ENCODE results near the gene FADS1. TPM values are rescaled to one million over a fixed set of nuclear protein-coding genes. Genes with fewer than 3 reads are reported as not detected.

FADS1 gene
- total and polyA plus RNA-seq, 5 donors = 27.6 to 45.7 (median 43.1) TPM

DNA sequence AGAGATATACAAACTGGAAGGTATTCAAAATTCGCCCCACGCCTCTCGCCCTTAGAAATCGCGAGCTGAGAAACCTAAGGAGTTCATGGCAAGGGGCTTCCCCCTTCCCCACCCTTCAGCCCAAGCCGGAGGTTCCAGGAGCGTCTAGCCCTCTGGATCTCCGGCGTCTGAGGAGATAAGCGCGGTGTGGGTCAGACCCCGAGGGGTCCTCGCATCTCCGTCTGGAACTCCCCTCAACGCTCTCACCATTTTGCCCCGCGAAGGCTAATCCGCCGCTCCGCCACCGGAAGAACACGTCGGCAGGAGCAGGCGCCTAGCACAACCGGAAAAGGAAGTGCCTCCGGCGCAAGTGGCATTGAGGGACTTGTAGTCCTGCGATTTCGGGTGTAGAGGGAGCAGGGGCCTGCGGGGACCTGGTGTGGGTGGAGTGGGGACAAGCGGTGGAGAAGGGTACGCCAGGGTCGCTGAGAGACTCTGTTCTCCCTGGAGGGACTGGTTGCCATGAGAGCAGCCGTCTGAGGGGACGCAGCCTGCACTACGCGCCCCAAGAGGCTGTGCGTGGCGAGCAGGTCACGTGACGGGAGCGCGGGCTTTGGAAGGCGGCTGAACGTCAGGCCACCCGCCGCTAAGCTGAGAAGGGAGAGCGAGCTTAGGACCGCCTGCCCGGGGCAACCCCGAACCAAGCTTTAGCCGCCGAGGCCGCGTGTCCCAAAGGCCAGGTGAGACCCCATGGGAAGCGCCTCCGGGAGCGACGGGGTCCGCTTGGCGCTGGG, 24.3 kb downstream of the FADS1 start, which contains the start of the genes FEN1 and TMEM258:
Gene FEN1 (plus strand): TSS at position 602 of the 773 bp plus-strand sequence. CDS start 2,451 bp downstream, outside the sequence.
Gene TMEM258 (minus strand): TSS at position 290 of the 773 bp plus-strand sequence. CDS start 41 bp downstream, at position 249.
- DNase-seq (peak; percentile 91 to 95 (median 94)), ATAC-seq (peak; percentile 93)
- Histone ChIP-seq H3K4me1 (ENCODE audit: control insufficient read depth, insufficient read depth, low read length) (no peaks in the 10 kb centered on the region), H3K27ac (ENCODE audit: low read length) (peak within 1 kb of the TSS; percentile 97), H3K4me3 (ENCODE audit: low read length) (peak within 1 kb of the TSS; percentile 93), H3K27me3 (ENCODE audit: control insufficient read depth, insufficient read depth) (no peaks in the 10 kb centered on the region), H3K9me3 (ENCODE audit: control insufficient read depth, low read length) (no peaks in the 10 kb centered on the region)
- intact Hi-C loops (cut with DNase I) = loop anchor here in 3 of 4 donors (5.0 to 10.0 kb wide), 4 partner anchors 95 to 312 kb away; partner anchors contain the start of gene FADS3 (in 1 of the 3)
- under 1% methylated on average over 61 of the region's 61 CpGs for WGBS

DNA sequence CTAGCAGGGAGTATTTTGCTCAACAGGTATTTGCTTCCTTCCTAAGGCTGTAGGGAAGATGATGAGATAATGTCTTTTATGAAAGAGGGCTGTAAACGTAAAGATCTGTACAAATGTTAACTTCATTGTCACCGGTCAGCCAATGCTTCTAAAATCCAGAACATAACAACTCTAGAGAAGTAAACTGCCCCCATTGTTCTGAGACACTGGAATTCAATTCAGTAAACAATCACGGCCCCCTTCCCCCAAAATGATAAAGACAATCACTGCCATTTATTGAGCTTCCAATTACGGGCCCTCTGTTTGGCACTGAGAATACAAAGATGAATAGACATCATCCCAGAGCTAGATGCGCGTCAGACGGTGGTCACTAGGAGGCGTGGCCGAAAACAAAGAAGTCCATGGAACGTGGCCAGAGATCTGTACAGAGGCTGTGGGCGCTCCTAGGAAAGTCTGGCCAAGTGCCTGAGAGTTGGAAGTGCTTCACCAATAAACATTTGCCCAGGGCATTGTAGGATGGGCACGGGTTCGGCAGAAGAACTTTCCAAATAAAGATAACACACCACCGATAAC, 25.0 kb downstream of the FADS1 start:
- H3K9me3 ChIP-seq (ENCODE audit: control insufficient read depth, low read length) = no peaks in the 10 kb centered on the region
- H3K4me3 ChIP-seq (ENCODE audit: low read length) = peak overlapping the region; percentile 93
- 4% methylated on average over 14 of the region's 14 CpGs for WGBS
- H3K4me1 ChIP-seq (ENCODE audit: control insufficient read depth, insufficient read depth, low read length) = no peaks in the 10 kb centered on the region
- peak; percentile 78 to 82 (median 81) for DNase-seq
- intact Hi-C loops (cut with DNase I) = loop anchor here in 3 of 4 donors (5.0 to 10.0 kb wide), 4 partner anchors 95 to 313 kb away; partner anchors contain the start of gene FADS3 (in 1 of the 3)
- H3K27me3 ChIP-seq (ENCODE audit: control insufficient read depth, insufficient read depth) = no peaks in the 10 kb centered on the region
- ATAC-seq = peak; percentile 53 to 80
- peak overlapping the region; percentile 97 for H3K27ac ChIP-seq (ENCODE audit: low read length)

DNA sequence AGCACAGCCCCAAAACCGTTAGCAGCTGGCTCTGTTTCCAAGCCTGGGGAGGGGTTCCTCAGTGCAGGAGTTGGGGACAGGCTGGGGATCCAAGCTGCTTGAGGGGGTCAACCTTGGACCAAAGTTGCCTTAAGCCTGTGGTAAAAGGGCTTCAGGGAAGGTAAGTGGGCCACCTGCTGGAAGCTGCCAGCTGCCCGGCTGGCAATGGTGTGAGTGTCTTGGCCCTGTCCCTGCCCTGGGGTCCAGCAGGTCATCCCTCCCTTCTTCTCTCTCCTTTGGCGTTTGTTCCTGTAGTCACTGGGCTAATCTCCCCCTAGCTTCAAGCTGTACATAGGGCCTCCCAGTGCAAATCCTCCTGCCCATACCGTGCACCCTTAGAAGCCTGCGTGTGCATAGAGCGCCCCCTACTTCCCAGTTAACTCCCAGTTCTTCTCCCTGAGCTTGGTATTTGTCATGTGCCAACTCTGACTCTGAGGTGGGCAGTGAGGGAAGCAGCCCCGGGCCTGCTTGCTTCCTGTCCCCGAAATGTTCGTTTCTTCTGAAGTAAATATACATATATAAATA, 28.8 kb downstream of the FADS1 start:
- ATAC-seq = no peak
- Histone ChIP-seq H3K4me1 (ENCODE audit: control insufficient read depth, insufficient read depth, low read length) (no peaks in the 10 kb centered on the region), H3K9me3 (ENCODE audit: control insufficient read depth, low read length) (no peaks in the 10 kb centered on the region), H3K27ac (ENCODE audit: low read length) (no peak overlapping the region), H3K27me3 (ENCODE audit: control insufficient read depth, insufficient read depth) (no peaks in the 10 kb centered on the region), H3K4me3 (ENCODE audit: low read length) (no peak overlapping the region)
- 46% methylated on average over 9 of the region's 9 CpGs for WGBS
- intact Hi-C loops (cut with DNase I) = no loop called here
- DNase-seq = no peak

DNA sequence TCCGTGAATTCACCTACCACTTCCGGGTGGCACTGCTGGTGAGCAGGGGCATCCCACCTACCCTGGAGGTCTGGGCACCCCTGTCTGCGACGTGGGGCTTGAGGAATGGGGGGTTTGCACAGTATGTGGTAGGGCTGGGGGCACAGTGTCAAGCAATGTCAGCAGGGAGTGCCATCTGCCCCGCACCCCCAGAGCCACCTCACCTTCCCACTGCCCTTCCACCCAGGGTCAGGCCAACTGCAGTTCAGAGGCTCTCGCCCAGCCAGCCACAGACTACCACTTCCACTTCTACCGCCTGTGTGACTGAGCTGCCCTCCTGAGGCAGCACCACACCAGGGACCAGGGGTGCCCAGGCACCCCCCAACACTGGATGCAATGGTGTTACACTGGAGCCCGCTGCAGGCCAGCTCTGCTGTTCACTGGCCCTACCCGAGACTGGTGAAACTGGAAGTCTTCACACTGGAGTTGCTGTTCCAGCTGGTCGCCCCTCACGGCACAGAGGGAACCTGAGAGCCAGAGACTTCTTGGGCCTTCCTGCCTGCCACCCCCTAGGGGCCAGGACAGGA, 30.9 kb downstream of the FADS1 start:
- Histone ChIP-seq H3K4me1 (ENCODE audit: control insufficient read depth, insufficient read depth, low read length) (no peaks in the 10 kb centered on the region), H3K27me3 (ENCODE audit: control insufficient read depth, insufficient read depth) (no peaks in the 10 kb centered on the region), H3K27ac (ENCODE audit: low read length) (no peak overlapping the region), H3K4me3 (ENCODE audit: low read length) (no peak overlapping the region), H3K9me3 (ENCODE audit: control insufficient read depth, low read length) (no peaks in the 10 kb centered on the region)
- intact Hi-C loops (cut with DNase I) = no loop called here
- 83% methylated on average over 11 of the region's 11 CpGs for WGBS
- DNase-seq (no peak), ATAC-seq (no peak)

DNA sequence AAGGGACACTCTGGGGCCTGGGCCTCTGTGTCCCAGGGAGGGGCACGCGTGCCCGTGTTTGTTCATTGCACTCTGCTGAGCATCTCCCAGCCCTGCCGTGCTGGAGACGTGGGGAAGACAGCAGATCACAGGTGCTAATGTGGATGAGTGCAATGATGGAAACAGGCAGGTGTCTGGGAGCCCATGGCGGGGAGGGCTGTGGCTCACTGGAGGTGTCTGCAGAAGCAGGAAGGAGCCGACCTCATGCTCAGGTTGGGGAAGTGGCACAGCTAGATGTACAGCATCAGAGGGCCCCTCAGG, 32.3 kb downstream of the FADS1 start:
- Histone ChIP-seq H3K27ac (ENCODE audit: low read length) (no peak overlapping the region), H3K4me3 (ENCODE audit: low read length) (no peak overlapping the region), H3K27me3 (ENCODE audit: control insufficient read depth, insufficient read depth) (no peaks in the 10 kb centered on the region), H3K9me3 (ENCODE audit: control insufficient read depth, low read length) (no peaks in the 10 kb centered on the region), H3K4me1 (ENCODE audit: control insufficient read depth, insufficient read depth, low read length) (no peaks in the 10 kb centered on the region)
- no peak for ATAC-seq
- no peak for DNase-seq
- intact Hi-C loops (cut with DNase I) = no loop called here
- 81% methylated on average over 7 of the region's 7 CpGs for WGBS

DNA sequence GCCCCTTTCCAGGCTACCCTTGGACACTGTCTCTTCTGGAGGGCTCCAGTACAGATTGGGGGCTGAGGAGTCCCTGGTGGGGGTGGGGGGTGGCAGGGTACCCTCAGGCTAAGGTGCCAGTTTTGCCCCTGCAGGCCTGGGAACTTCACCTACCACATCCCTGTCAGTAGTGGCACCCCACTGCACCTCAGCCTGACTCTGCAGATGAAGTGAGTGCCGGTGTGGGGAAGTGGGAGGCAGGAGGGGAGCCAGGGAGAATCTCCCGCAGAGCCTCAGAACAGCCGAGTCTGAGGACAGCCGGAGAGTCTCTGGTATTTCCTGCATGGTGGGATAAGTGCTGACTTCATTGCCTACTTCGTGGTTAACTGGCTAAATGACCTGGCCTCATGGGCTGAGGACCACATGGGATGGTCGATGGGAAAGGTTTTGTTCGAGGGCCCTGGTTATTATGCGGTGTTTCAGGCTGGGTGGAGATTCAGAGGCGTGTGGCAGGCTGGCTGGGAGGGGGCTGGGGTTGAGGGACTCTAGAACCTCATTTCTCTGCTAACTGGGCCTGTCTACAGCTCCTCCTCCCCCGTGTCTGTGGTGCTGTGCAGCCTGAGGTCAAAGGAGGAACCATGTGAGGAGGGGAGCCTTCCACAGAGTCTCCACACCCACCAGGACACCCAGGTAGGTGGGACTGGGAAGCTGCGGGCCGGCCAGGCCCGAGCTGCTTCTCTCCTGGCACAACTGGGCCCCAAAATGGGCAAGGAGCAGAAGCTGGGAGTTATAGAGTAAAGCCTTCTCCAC, 32.9 kb downstream of the FADS1 start:
- H3K27ac ChIP-seq (ENCODE audit: low read length) = no peak overlapping the region
- no peak for ATAC-seq

DNA sequence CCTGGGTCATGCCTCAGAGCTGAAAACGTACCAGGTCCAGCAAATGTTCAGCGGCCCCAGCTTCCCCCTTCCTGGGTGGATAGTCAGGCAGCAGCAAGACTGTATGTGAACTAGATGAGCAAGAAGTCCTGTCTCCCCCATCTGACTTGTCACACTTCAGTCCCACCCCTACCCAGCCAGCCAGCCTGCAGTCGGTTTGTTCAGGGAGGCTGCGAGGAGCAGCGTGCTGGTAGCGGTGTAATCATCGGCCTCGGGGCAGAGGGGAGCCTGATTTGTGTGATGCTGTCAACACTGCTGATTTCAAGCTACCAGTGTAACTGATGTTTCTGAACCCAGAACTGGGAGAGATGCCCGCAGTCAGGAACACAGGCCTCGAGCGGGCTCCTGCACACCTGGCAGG, 34.0 kb downstream of the FADS1 start:
- DNase-seq = peak in 2 of 3 donors; percentile 27 to 36
- no peaks in the 10 kb centered on the region for H3K4me1 ChIP-seq (ENCODE audit: control insufficient read depth, insufficient read depth, low read length)
- H3K4me3 ChIP-seq (ENCODE audit: low read length) = no peak overlapping the region
- H3K9me3 ChIP-seq (ENCODE audit: control insufficient read depth, low read length) = no peaks in the 10 kb centered on the region
- H3K27me3 ChIP-seq (ENCODE audit: control insufficient read depth, insufficient read depth) = no peaks in the 10 kb centered on the region
- no peak for ATAC-seq
- H3K27ac ChIP-seq (ENCODE audit: low read length) = no peak overlapping the region
- intact Hi-C loops (cut with DNase I) = no loop called here
- 66% methylated on average over 11 of the region's 11 CpGs for WGBS

More for the DNA sequence above, 32.9 kb downstream of the FADS1 start:
- Histone ChIP-seq H3K4me3 (ENCODE audit: low read length) (no peak overlapping the region), H3K4me1 (ENCODE audit: control insufficient read depth, insufficient read depth, low read length) (no peaks in the 10 kb centered on the region), H3K9me3 (ENCODE audit: control insufficient read depth, low read length) (no peaks in the 10 kb centered on the region), H3K27me3 (ENCODE audit: control insufficient read depth, insufficient read depth) (no peaks in the 10 kb centered on the region)
- 57% methylated on average over 13 of the region's 13 CpGs for WGBS
- intact Hi-C loops (cut with DNase I) = no loop called here
- peak in 2 of 3 donors; percentile 35 for DNase-seq

DNA sequence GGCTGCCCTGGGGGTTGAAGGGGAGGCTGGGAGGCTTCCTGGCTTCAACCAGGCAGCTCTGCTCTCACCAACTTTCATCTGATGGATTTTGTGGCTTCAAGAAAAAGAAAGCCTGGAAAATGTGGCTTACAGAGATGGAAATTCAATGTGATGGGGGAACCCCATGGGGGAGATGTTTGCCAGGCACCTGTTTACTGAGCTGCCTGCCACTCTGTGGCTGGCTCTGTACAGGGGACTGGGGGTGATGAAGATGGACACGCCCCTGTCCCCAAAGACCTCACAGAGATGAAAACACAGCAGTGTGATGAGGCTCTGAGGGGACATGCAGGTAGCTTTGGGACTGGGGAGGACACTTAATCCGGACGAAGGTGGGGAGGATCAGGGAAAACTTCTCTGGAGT, 34.5 kb downstream of the FADS1 start:
- H3K9me3 ChIP-seq (ENCODE audit: control insufficient read depth, low read length) = no peaks in the 10 kb centered on the region
- H3K4me3 ChIP-seq (ENCODE audit: low read length) = no peak overlapping the region
- DNase-seq = peak in 2 of 3 donors; percentile 11 to 22
- no peak overlapping the region for H3K27ac ChIP-seq (ENCODE audit: low read length)
- no peak for ATAC-seq
- no peaks in the 10 kb centered on the region for H3K4me1 ChIP-seq (ENCODE audit: control insufficient read depth, insufficient read depth, low read length)
- H3K27me3 ChIP-seq (ENCODE audit: control insufficient read depth, insufficient read depth) = no peaks in the 10 kb centered on the region
- intact Hi-C loops (cut with DNase I) = no loop called here
- 94% methylated on average over 3 of the region's 3 CpGs for WGBS

DNA sequence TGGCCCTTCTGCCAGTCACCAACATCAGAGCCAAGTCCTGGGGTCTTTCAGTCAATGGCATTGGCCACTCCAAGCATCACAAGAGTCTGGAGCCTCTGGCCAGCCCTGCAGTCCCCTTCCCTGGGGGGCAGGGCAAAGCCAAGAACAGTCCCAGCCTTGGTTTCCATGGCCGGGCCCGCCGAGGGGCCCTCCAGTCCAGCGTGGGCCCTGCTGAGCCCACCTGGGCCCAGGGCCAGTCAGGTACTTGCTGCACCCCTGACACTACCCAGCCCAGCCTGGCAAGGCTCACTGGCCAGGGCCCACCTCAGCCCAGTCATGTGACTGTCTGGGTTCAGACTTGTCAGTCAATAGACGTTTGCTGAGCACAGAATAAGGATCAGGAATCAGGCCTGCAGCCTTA, 35.2 kb downstream of the FADS1 start:
- DNase-seq (peak; percentile 4 to 37 (median 36)), ATAC-seq (no peak)
- WGBS = 78% methylated on average over 5 of the region's 5 CpGs
- no peaks in the 10 kb centered on the region for H3K9me3 ChIP-seq (ENCODE audit: control insufficient read depth, low read length)
- intact Hi-C loops (cut with DNase I) = no loop called here
- H3K4me3 ChIP-seq (ENCODE audit: low read length) = no peak overlapping the region
- H3K27me3 ChIP-seq (ENCODE audit: control insufficient read depth, insufficient read depth) = no peaks in the 10 kb centered on the region
- no peak overlapping the region for H3K27ac ChIP-seq (ENCODE audit: low read length)
- H3K4me1 ChIP-seq (ENCODE audit: control insufficient read depth, insufficient read depth, low read length) = no peaks in the 10 kb centered on the region

DNA sequence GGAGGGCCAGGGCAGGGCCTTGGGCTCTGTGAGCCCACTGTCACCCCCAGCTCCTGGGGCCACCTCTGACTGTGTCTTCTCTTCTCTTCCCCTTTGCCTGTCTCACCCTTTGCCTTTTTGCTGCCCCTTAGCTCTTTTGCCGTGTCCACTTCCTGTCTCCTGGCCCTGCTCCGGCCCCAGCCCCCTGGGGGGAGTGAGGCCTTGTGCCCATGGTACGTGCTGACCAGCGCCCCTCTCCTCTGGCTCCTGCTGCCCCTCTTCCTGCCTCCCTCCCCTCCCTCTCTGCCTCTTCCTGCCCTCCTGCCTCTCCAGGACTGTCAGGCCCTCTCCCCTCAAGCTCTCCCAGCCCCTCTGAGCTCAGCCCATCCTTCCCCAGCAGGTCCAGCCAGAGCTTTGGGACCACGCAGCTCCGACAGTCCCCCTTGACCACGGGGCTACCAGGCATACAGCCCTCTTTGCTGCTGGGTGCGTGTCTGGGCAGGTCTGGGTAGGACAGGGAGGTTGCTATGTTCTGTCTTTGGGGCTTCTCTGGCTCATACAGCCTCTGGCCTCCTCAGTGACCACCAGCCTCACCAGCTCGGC, 36.1 kb downstream of the FADS1 start:
- peak in 2 of 3 donors; percentile 23 to 38 for DNase-seq

More for the DNA sequence above, 36.1 kb downstream of the FADS1 start:
- no peak overlapping the region for H3K27ac ChIP-seq (ENCODE audit: low read length)
- H3K4me1 ChIP-seq (ENCODE audit: control insufficient read depth, insufficient read depth, low read length) = no peaks in the 10 kb centered on the region
- intact Hi-C loops (cut with DNase I) = no loop called here
- H3K9me3 ChIP-seq (ENCODE audit: control insufficient read depth, low read length) = no peaks in the 10 kb centered on the region
- WGBS = 79% methylated on average over 9 of the region's 9 CpGs
- H3K4me3 ChIP-seq (ENCODE audit: low read length) = no peak overlapping the region
- no peaks in the 10 kb centered on the region for H3K27me3 ChIP-seq (ENCODE audit: control insufficient read depth, insufficient read depth)
- ATAC-seq = no peak

Data from right cardiac atrium (tissue), 5 donors.